K562 (cell line): Measurements from ENCODE around the gene LARP4B. TPM values are rescaled to one million over a fixed set of nuclear protein-coding genes. Genes with fewer than 3 reads are reported as not detected.
A peak's percentile ranks its signal among the peaks of the same experiment; 100 is the strongest.

Experiments used
- ATAC-seq: fragments of 200-7000 bp; cut with Tn5 transposase; 3 replicates; pipeline ENCODE4 v1.9.1; 2020; ENCODE audit warnings: moderate library complexity
- Bru-seq: library from RNA; stranded (reverse); fragments of 400-500 nt; gene quantifications from one replicate; lab custom pipeline; 2021; lab: Mats Ljungman, UMichigan
- BruChase-seq, 2 experiments: library from RNA; stranded (reverse); fragments of 400-500 nt; gene quantifications; one replicate each; lab custom pipeline; 2021; lab: Mats Ljungman, UMichigan
- BruUV-seq: library from RNA; stranded (reverse); fragments of 400-500 nt; replicated peaks from 2 replicates; lab custom pipeline; 2021; lab: Mats Ljungman, UMichigan
- CTCF ChIA-PET: fragments of 300-600 bp; formaldehyde crosslinking; extraction: SDS; loops from one replicate; lab custom pipeline; 2021; ENCODE audit warnings: low intra/inter-chr PET ratio; lab: Yijun Ruan, JAX
- POLR2A ChIA-PET: fragments of 300-600, 350-650 bp; sonication (Branson Sonifier 250); formaldehyde crosslinking; extraction: SDS; loops from one replicate; lab custom pipeline; 2021; ENCODE audit warnings: antibody characterized with exemption, inconsistent platforms; lab: Yijun Ruan, JAX
- DNase-seq, 4 experiments: peaks; one replicate each; pipeline versions ENCODE4 v3.0.0 to v3.0.0-alpha.2; 2011 to 2018; ENCODE audit warnings: low spot score in 3 of 4, mixed read lengths in 3 of 4; ENCODE audit errors: extremely low read depth in 1 of 4
- FAIRE-seq: peaks from 2 replicates; lab custom pipeline; 2011; peaks lifted over from hg19 to GRCh38; lab: Jason Lieb, UNC
- H2AFZ ChIP-seq: 2 replicates; pipeline ENCODE4 v1.6.0; 2011; ENCODE audit warnings: low read depth, low read length, control low read depth, inconsistent platforms
- H3K27ac ChIP-seq: fragments of 200-600 bp; 3 replicates; pipeline ENCODE4 v1.8.0; 2011; ENCODE audit warnings: low read depth, mild to moderate bottlenecking, control low read depth, inconsistent platforms, low read length, moderate library complexity, mixed read lengths; ENCODE audit errors: extremely low read depth
- H3K27me3 ChIP-seq, 2 experiments: fragments of 300-600 bp in 1 of 2; 2 replicates in 1 of 2; 3 replicates in 1 of 2; pipeline versions ENCODE4 v1.6.0 to v1.8.0; 2011; ENCODE audit warnings: inconsistent platforms in 2 of 2, low read length in 2 of 2, mild to moderate bottlenecking in 1 of 2, mixed read lengths in 1 of 2, moderate library complexity in 1 of 2; ENCODE audit not compliant: control insufficient read depth in 2 of 2, insufficient read depth in 2 of 2
- H3K36me3 ChIP-seq: fragments of 300-600 bp; 3 replicates; pipeline ENCODE4 v1.8.0; 2011; ENCODE audit warnings: mild to moderate bottlenecking, low read length, inconsistent platforms; ENCODE audit not compliant: control insufficient read depth, insufficient read depth
- H3K4me1 ChIP-seq, 2 experiments: fragments of 200-600 bp in 1 of 2; replicated peaks in 1 of 2; 2 replicates in 1 of 2; 3 replicates in 1 of 2; pipeline versions ENCODE4 v1.5.1 to v1.8.0; 2011; ENCODE audit warnings: inconsistent platforms in 2 of 2, low read length in 2 of 2, mild to moderate bottlenecking in 1 of 2, mixed read lengths in 1 of 2, moderate library complexity in 1 of 2; ENCODE audit not compliant: control insufficient read depth in 2 of 2, insufficient read depth in 2 of 2
- H3K4me2 ChIP-seq: 2 replicates; pipeline ENCODE4 v1.6.1; 2011; ENCODE audit warnings: low read length, control low read depth, inconsistent platforms, mixed read lengths; ENCODE audit not compliant: insufficient read depth
- H3K4me3 ChIP-seq: fragments of 200-600 bp; sonication (generic), shearing (Covaris generic); 2 replicates; pipeline ENCODE4 v1.5.1; 2016; ENCODE audit warnings: control low read depth, inconsistent platforms
- H3K79me2 ChIP-seq: fragments of 200-600 bp; 3 replicates; pipeline ENCODE4 v1.8.0; 2011; ENCODE audit warnings: low read length, inconsistent platforms; ENCODE audit not compliant: control insufficient read depth, insufficient read depth
- H3K9ac ChIP-seq, 2 experiments: 2 replicates each; pipeline versions ENCODE4 v1.6.0 to v1.6.1; 2011; ENCODE audit warnings: low read depth in 2 of 2, low read length in 2 of 2, control low read depth in 1 of 2, inconsistent platforms in 1 of 2, mild to moderate bottlenecking in 1 of 2, mixed read lengths in 1 of 2; ENCODE audit not compliant: insufficient read depth in 1 of 2
- H3K9me1 ChIP-seq: one replicate; pipeline ENCODE4 v1.6.0; 2011; ENCODE audit warnings: inconsistent platforms, mild to moderate bottlenecking, low read length, moderate library complexity; ENCODE audit not compliant: control insufficient read depth, insufficient read depth
- H3K9me3 ChIP-seq: replicated peaks from 2 replicates; pipeline ENCODE4 v1.5.1; 2011; ENCODE audit warnings: low read depth, low read length, inconsistent platforms; ENCODE audit not compliant: control insufficient read depth, insufficient read depth
- H4K20me1 ChIP-seq: replicated peaks from 2 replicates; pipeline ENCODE4 v1.6.1; 2011; ENCODE audit warnings: low read length, inconsistent platforms, mixed read lengths; ENCODE audit not compliant: control insufficient read depth, insufficient read depth
- ATF1 ChIP-seq, 2 experiments: fragments of 450-650 bp in 1 of 2; IDR thresholded peaks; 2 replicates each; pipeline ENCODE4 v1.6.1; 2016; ENCODE audit warnings: missing compliant biosample characterization in 1 of 2, missing genetic modification characterization in 1 of 2
- C11orf30 ChIP-seq: fragments of 450-650 bp; IDR thresholded peaks from 2 replicates; pipeline ENCODE4 v1.6.1; 2016; ENCODE audit warnings: low read depth, mild to moderate bottlenecking
- CEBPB ChIP-seq: fragments of 450-650 bp; IDR thresholded peaks from 2 replicates; pipeline ENCODE4 v1.6.1; 2016; ENCODE audit warnings: missing genetic modification characterization, missing compliant biosample characterization
- LCOR ChIP-seq: sonication (generic); formaldehyde crosslinking; IDR thresholded peaks from 2 replicates; pipeline ENCODE4 v1.8.0; 2022; ENCODE audit warnings: mild to moderate bottlenecking, missing genetic modification reagents
- MEF2A ChIP-seq: IDR thresholded peaks from 2 replicates; pipeline ENCODE4 v1.6.1; 2011; ENCODE audit warnings: low read depth, mild to moderate bottlenecking, low read length, moderate library complexity; ENCODE audit not compliant: control insufficient read depth
- NBN ChIP-seq: fragments of 450-650 bp; IDR thresholded peaks from 2 replicates; pipeline ENCODE4 v1.6.1; 2016; ENCODE audit warnings: low read depth, mild to moderate bottlenecking
- NKRF ChIP-seq: fragments of 450-650 bp; IDR thresholded peaks from 2 replicates; pipeline ENCODE4 v1.6.1; 2016; ENCODE audit warnings: borderline replicate concordance
- SPI1 ChIP-seq: IDR thresholded peaks from 2 replicates; pipeline ENCODE4 v1.6.1; 2011; ENCODE audit warnings: low read depth, low read length, control low read depth, borderline replicate concordance
- TOE1 ChIP-seq, 2 experiments: fragments of 450-650 bp in 1 of 2; sonication (generic) in 1 of 2; formaldehyde crosslinking in 1 of 2; IDR thresholded peaks; 2 replicates each; pipeline versions ENCODE4 v1.7.1 to v1.8.0; 2016 to 2022; ENCODE audit warnings: borderline replicate concordance in 2 of 2, mild to moderate bottlenecking in 2 of 2, antibody characterized with exemption in 1 of 2, inconsistent platforms in 1 of 2, low read depth in 1 of 2, missing genetic modification reagents in 1 of 2, moderate library complexity in 1 of 2
- ZNF253 ChIP-seq: fragments of 250-450 bp; sonication (Bioruptor Pico); conservative IDR thresholded peaks from 2 replicates; pipeline ENCODE4 v1.6.1; 2021; ENCODE audit warnings: mild to moderate bottlenecking
- ZNF263 ChIP-seq: sonication (generic); formaldehyde crosslinking; IDR thresholded peaks from 2 replicates; pipeline ENCODE4 v1.8.0; 2022; ENCODE audit warnings: mild to moderate bottlenecking, missing genetic modification reagents, borderline replicate concordance
- WGBS: fragments of 100-300 bp; shearing (Covaris generic); methylation state at CpG from one replicate; pipeline ENCODE4 v1.1.6; 2016; ENCODE audit warnings: low coverage, mixed read lengths; ENCODE audit not compliant: insufficient coverage; ENCODE audit errors: missing lambda C conversion rate; 5-methylcytosine and 5-hydroxymethylcytosine counted together
- in situ Hi-C: fragments of 300-500 bp; cut with MboI; formaldehyde crosslinking; loops from 4 replicates; pipeline ENCODE4 v1.15.0; 2018; ENCODE audit warnings: inconsistent platforms, mixed read lengths
- intact Hi-C: fragments of 100-400 bp; cut with micrococcal nuclease; formaldehyde crosslinking; loops from 2 replicates; pipeline ENCODE4 v1.14.2; 2022
- long read RNA-seq, 3 experiments: library from polyadenylated mRNA in 2 of 3; library from RNA in 1 of 3; unstranded in 2 of 3; stranded (forward) in 1 of 3; transcript quantifications; one replicate each; pipeline ENCODE4 v2.0.0, GENCODE V29; 2019 to 2022
- polyA minus RNA-seq, 3 experiments: library from RNA; depleted of rRNA, polyadenylated mRNA; stranded (reverse); fragments of >200 nt; gene quantifications; 2 replicates each; pipeline ENCODE4 v1.2.3, GENCODE V29; 2011
- polyA plus RNA-seq, 8 experiments: library from polyadenylated mRNA; depleted of rRNA in 4 of 8; stranded (reverse) in 5 of 8; unstranded in 3 of 8; fragments of >200 nt; fragmentation: Nextera tagmentation in 2 of 8; fragmentation: Illumina TruSeq in 1 of 8; extraction: Ambion mirVana in 2 of 8; extraction: Trizol in 1 of 8; gene quantifications; 2 replicates each; pipeline versions ENCODE4 v1.2.1 to v1.2.3, GENCODE V29; 2011 to 2014; ENCODE audit warnings: inconsistent platforms in 1 of 8, missing spikeins in 1 of 8
- total RNA-seq, 7 experiments: library from RNA; depleted of rRNA in 6 of 7; stranded (reverse); fragments of >200 nt in 6 of 7; fragmentation: Illumina TruSeq in 2 of 7; extraction: Trizol in 2 of 7; gene quantifications; 2 replicates each; pipeline versions ENCODE4 v1.2.1 to v1.2.3, GENCODE V29; 2011 to 2021; ENCODE audit warnings: low replicate concordance in 1 of 7

Gene LARP4B
- total RNA-seq (2011; cell fraction: chromatin; rRNA removed; ENCODE audit: low replicate concordance), result 210 and 214 TPM in 2 replicates
- 107 and 116 TPM in 2 replicates for total RNA-seq (2011; cell fraction: nucleolus; rRNA removed)
- 149 and 184 TPM in 2 replicates for total RNA-seq (2011; cell fraction: nucleoplasm; rRNA removed)
- 48.4 and 61.7 TPM in 2 replicates for total RNA-seq (2014; rRNA removed)
- 28.3 and 28.6 TPM in 2 replicates for total RNA-seq (2014; rRNA removed; fragmentation: Illumina TruSeq; extraction: Trizol)
- 37.3 and 39.0 TPM in 2 replicates for total RNA-seq (2015; rRNA removed; fragmentation: Illumina TruSeq; extraction: Trizol)
- total RNA-seq (2021), result 128 and 130 TPM in 2 replicates
- 63.1 and 64.1 TPM in 2 replicates for polyA plus RNA-seq (2011; rRNA removed)
- polyA plus RNA-seq (2011; cell fraction: cytosol; rRNA removed), result 38.4 and 38.9 TPM in 2 replicates
- polyA plus RNA-seq (2011; cell fraction: nucleus; rRNA removed), result 106 and 107 TPM in 2 replicates
- 21.5 and 41.5 TPM in 2 replicates for polyA plus RNA-seq (2012)
- 38.5 and 44.0 TPM in 2 replicates for polyA plus RNA-seq (2014; fragmentation: Illumina TruSeq; extraction: Trizol)
- polyA plus RNA-seq (2014; fragmentation: Nextera tagmentation; extraction: Ambion mirVana), result 10 to 100 TPM; 11.8 to 21.0 TPM
- polyA plus RNA-seq (2014; rRNA removed), result 42.6 and 46.6 TPM in 2 replicates
- polyA minus RNA-seq (2011; rRNA and poly(A)+ RNA removed), result 95.3 and 108 TPM in 2 replicates
- 55.8 and 69.2 TPM in 2 replicates for polyA minus RNA-seq (2011; cell fraction: cytosol; rRNA and poly(A)+ RNA removed)
- 70.0 and 104 TPM in 2 replicates for polyA minus RNA-seq (2011; cell fraction: nucleus; rRNA and poly(A)+ RNA removed)
- percentile 89 among the genes with signal in this experiment for Bru-seq, nascent RNA
- percentile 92 among the genes with signal in this experiment for BruChase-seq, experiment 1, labeled RNA remaining after a 2-hour chase
- percentile 90 among the genes with signal in this experiment for BruChase-seq, experiment 2, labeled RNA remaining after a 6-hour chase
- long read RNA-seq, experiment 1, full-length matches to known transcripts, result 28 of 353 reads
- long read RNA-seq, experiment 1, partial matches to known transcripts, result 33 of 353 reads
- long read RNA-seq, experiment 1, other reads (novel, unspliced or antisense), result 292 of 353 reads
- long read RNA-seq, experiment 2, full-length matches to known transcripts, result 3 of 49 reads
- long read RNA-seq, experiment 2, partial matches to known transcripts, result 2 of 49 reads
- long read RNA-seq, experiment 2, other reads (novel, unspliced or antisense), result 44 of 49 reads
- long read RNA-seq, experiment 3, full-length matches to known transcripts, result 2 of 29 reads
- long read RNA-seq, experiment 3, partial matches to known transcripts, result 2 of 29 reads
- long read RNA-seq, experiment 3, other reads (novel, unspliced or antisense), result 25 of 29 reads

DNA sequence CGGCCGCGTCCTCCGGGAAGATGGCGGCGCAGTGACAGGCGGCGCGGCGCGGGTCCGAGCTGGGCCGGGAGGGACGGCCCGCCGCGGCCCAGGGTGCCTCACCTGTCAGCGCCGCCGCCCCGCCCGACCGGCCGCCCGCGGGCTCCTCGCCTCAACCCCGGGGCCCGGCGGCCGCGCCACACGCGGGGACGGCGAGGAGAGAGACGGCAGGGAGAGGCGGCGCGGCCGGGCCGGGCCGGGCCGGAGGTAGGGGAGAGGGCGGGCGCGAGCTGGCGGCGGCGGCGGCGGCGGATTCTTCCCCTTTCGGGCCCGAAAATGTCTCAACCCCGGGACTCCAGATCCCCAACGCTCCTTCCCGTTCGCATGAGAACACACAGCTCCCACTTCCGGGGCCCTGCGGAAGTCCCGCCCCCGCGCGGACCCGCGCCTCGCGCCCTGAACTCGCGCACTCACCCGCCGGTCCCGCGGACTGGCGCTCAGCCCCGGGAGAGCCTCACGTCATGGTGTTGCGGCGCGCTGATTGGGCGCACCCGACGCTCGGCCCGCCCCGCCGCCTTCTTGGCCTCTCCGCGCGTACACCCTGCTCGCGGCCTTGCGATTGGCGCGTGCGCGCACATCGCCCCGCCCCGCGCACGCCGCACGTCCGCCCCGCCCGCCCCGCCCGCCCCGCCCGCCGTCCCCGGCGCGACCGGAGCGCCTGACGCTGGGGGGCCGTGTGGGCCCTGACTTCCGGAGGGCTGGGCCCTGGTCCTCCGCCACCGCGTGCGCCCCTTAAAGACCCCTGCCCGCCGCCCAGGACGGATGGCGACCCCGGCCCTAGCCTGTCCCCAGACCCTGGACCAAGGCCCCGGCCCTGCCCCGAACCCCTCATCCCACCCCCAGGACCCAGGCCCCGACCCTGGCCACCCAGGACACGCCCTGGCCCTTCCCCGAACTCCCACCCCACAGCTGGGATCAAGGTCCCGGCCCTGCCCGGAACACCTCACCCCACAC lies at the start of gene LARP4B:
Gene LARP4B, minus strand, starts transcription at position 380 of the 993 bp plus-strand sequence. CDS start 45,984 bp downstream, outside the sequence.
- ChIA-PET CTCF (no interaction called here), POLR2A (interaction anchor here (0.6 to 1.3 kb wide), 6 partner anchors 10 to 68 kb away, joined by 3 to 5 read pairs (median 3); no protein-coding TSS in a partner anchor)
- intact Hi-C loops (loop anchor here (5.0 to 10.0 kb wide), 2 partner anchors 56 to 123 kb away; partner anchors contain the start of genes GTPBP4 and WDR37), in situ Hi-C loops (loop anchor here (5.0 kb wide), 1 partner anchor 56 kb away; the partner anchor contains the start of gene GTPBP4)
- Histone ChIP-seq H3K36me3 (peaks cover 31% of the 10 kb centered on the region), H3K27me3 (no peaks in the 10 kb centered on the region), H3K79me2 (peaks cover 49% of the 10 kb centered on the region), H3K9me1 (no peaks in the 10 kb centered on the region), H3K4me2 (peak within 1 kb of the TSS; percentile 88), H4K20me1 (peaks cover 34% of the 10 kb centered on the region), H3K4me3 (peak within 1 kb of the TSS; percentile 97), H2AFZ (peak within 1 kb of the TSS; percentile 55; the same call in 1 of the 2 replicates), H3K9ac (peak within 1 kb of the TSS; percentile 81 to 95), H3K9me3 (no peaks in the 10 kb centered on the region), H3K4me1 (peaks cover 18 to 21% of the 10 kb centered on the region in 2 experiments), H3K27ac (peak within 1 kb of the TSS; percentile 85)
- peak; percentile 86 for FAIRE-seq
- WGBS, result 2% methylated on average over 9 of the region's 137 CpGs
- no TSS peak for BruUV-seq
- peak; percentile 97 for ATAC-seq
- peak; percentile 94 to 98 (median 97) for DNase-seq
- TF ChIP-seq NKRF (no peak), C11orf30 (peak; percentile 22; the same call in 1 of the 2 replicates), ZNF253 (no peak), ATF1 (CRISPR knock-in tag; IDR thresholded peaks at IDR 0.05) (peak; percentile 53; the same call in 1 of the 2 replicates), ATF1 (tag; IDR thresholded peaks at IDR 0.05) (peak; percentile 78), MEF2A (no peak), CEBPB (tag) (no peak), NBN (no peak), TOE1 (IDR thresholded peaks at IDR 0.05; ENCODE audit: borderline replicate concordance) (no peak), TOE1 (CRISPR knock-in tag; IDR thresholded peaks at IDR 0.05; ENCODE audit: borderline replicate concordance, low read depth) (no peak), SPI1 (peak; percentile 62), ZNF263 (CRISPR knock-in tag) (no peak), LCOR (CRISPR knock-in tag) (no peak)
